ENCODE measurements around the gene SIAH3. TPM values are rescaled to one million over a fixed set of nuclear protein-coding genes. Genes with fewer than 3 reads are reported as not detected.

Gene SIAH3
- total RNA-seq, 4 donors from 2014 or later, result under 0.01 to 0.12 TPM; not detected in 2

DNA sequence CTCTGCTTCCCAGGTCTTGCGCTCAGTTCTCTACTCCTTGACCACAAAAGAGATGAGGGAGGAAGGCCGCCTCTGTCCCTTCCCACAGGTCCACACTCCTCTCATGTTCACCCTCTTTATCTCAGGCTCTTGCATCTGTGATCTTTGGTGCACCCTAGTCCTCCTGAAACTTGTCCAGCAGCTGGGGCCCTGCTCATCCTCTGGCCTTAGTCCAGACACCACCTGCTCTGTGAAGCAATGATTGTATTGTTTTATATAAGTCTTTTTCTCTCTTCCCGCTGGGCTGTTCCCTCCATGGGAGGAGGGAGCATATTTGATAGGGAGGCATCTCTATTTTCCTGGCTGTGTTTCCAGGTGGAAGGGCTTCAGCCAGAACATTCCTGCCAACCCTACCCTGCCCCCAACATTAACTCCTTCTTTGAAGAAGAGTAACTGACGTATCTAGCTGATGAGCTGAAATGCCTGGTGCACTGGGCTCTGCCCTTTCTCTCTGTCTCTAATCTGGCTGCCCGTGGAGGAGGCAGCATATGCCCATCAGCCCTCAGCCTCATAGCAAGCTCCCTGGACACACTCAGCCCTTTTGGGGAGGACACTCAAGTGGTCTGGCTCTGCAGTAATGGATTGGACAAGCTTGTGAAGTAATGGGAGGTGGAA is 38.2 kb upstream of the SIAH3 start:
- ATAC-seq (ENCODE audit: low FRiP score), result peak; percentile 34
- TF ChIP-seq, protein P1, sequence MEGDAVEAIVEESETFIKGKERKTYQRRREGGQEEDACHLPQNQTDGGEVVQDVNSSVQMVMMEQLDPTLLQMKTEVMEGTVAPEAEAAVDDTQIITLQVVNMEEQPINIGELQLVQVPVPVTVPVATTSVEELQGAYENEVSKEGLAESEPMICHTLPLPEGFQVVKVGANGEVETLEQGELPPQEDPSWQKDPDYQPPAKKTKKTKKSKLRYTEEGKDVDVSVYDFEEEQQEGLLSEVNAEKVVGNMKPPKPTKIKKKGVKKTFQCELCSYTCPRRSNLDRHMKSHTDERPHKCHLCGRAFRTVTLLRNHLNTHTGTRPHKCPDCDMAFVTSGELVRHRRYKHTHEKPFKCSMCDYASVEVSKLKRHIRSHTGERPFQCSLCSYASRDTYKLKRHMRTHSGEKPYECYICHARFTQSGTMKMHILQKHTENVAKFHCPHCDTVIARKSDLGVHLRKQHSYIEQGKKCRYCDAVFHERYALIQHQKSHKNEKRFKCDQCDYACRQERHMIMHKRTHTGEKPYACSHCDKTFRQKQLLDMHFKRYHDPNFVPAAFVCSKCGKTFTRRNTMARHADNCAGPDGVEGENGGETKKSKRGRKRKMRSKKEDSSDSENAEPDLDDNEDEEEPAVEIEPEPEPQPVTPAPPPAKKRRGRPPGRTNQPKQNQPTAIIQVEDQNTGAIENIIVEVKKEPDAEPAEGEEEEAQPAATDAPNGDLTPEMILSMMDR (IDR thresholded peaks at IDR 0.05), result no peak
- no peak for DNase-seq (ENCODE audit: low spot score)

DNA sequence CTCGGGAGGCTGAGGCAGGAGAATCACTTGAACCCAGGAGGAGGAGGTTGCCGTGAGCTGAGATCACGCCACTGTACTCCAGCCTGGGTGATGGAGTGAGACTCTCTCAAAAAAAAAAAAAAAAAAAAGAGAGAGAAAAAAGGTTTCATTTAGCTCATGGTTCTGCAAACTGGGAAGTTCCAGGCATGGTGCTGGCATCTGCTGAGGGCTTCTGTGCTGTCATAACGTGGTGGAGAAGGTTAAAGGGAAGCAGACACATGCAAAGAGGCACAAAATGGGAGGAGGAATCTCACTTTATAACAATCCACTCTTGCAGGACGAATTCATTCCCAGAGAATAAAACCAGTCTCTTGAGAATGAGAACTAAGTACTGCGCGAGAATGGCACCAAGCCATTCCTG is 34.9 kb upstream of the SIAH3 start:
- TF ChIP-seq, protein P1 (IDR thresholded peaks at IDR 0.05), result no peak
- DNase-seq (ENCODE audit: low spot score) (no peak), ATAC-seq (ENCODE audit: low FRiP score) (no peak)

DNA sequence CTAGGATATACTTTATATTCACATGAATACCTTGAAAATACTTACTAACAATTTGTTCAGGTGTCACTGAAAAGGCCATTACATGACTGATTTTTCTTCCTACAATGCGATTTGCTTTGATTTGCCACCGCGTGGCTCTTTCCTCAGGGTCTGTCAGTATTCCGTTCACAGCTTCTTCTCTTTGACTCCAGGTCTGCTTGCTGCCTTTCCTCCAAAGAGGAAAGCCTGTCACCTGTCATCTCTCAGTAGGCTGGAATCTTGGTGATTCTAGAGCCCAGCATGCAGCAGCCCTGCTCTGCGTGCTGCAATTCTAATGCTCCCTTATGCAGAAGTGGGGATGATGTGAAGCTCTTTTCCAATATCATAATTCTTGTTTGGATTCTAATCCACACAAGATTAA is 33.6 kb upstream of the SIAH3 start:
- TF ChIP-seq, protein P1 (IDR thresholded peaks at IDR 0.05), result no peak
- DNase-seq (ENCODE audit: low spot score) (no peak), ATAC-seq (ENCODE audit: low FRiP score) (no peak)

DNA sequence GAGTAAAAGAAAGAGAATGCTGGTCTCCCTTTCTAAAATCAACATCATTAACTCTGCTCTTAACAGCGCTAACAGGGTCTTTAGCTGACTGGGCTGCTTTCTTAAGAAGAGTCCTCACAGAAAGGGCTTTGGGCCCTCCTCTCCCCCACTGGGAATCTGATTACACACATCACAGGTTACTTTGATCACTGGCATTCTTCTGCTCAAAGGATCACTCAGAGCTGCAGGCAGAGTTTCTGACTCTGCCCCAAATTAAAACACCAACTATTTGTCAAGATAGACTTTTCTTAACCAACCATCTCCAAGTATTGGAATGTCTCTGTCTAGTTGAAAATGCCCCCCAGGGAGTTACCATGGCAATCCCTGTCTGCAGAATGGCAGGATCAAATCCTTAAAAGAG is 31.1 kb upstream of the SIAH3 start:
- TF ChIP-seq, protein P1 (IDR thresholded peaks at IDR 0.05), result no peak
- DNase-seq (ENCODE audit: low spot score), result no peak
- no peak for ATAC-seq (ENCODE audit: low FRiP score)

DNA sequence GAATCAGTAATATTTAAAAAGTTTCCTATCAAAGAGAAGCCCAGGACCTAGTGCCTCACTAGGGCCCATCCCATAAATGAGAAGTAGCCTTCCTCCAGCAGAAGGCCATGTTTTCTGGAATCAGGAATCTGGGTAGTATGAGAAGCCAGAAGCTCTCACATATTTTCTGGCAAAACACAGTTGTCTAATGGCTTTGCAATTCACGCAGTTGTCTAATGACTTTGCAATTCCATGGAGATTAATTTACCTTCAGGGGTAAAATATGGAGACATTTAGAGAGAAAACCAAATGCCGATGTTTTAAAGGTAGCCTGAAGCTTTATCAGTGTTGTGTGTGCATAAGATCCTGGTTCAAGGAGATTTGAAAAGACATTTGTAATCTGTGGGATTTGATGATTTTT is 29.8 kb upstream of the SIAH3 start:
- ATAC-seq (ENCODE audit: low FRiP score), result no peak
- TF ChIP-seq, protein P1 (IDR thresholded peaks at IDR 0.05), result no peak

DNA sequence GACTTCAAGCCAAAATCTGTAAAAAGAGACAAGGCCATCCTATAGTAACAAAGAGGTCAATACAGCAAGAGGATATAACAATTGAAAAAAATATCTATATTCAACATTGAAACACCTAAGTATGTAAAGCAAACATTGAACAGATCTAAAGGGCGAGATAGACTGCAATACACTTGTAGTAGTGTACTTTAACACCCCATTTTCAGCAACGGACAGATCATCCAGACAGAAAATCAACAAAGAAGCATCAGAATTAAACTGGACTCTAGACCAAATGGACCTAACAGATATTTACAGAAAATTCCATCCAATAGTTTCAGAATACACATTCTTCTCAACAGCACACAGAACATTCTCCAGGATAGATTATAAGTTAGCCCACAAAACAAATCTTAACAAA is 28.7 kb upstream of the SIAH3 start:
- DNase-seq (ENCODE audit: low spot score) (no peak), ATAC-seq (ENCODE audit: low FRiP score) (no peak)
- TF ChIP-seq, protein P1 (IDR thresholded peaks at IDR 0.05), result no peak

More for the DNA sequence above, 29.8 kb upstream of the SIAH3 start:
- no peak for DNase-seq (ENCODE audit: low spot score)

DNA sequence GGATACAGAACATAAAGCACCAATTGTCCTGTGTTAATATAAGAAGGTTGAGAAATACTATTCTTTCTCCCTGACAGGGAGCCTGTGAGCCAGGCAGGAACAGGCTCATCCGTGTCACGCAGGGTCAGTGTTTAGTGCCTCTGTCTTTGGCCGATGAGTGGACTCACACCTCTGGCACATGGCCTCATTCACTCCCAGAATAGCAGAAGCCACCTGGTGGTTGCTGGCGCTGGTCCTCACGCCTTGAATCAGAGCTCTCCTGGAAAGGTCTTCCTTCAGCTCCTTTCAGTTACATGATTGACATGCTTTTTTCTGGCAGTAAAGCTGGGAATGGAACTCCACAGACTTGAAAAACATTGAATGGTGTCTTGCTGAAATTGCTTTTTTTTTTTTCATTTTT is 28.1 kb upstream of the SIAH3 start:
- ATAC-seq (ENCODE audit: low FRiP score), result no peak
- TF ChIP-seq, protein P1 (IDR thresholded peaks at IDR 0.05), result no peak
- no peak for DNase-seq (ENCODE audit: low spot score)

Data from omental fat pad (tissue), 4 donors.